GM06990 (cell line): Measurements from ENCODE around the gene NRG2.

Experiments used
- DNase-seq: peaks from one replicate; pipeline ENCODE4 v3.0.0-alpha.2; 2011; ENCODE audit not compliant: insufficient read length; ENCODE audit errors: extremely low read depth
- H3K27me3 ChIP-seq: replicated peaks from 2 replicates; pipeline ENCODE4 v1.6.0; 2011; ENCODE audit warnings: low read length; ENCODE audit not compliant: control insufficient read depth, insufficient read depth
- H3K36me3 ChIP-seq: 2 replicates; pipeline ENCODE4 v1.5.1; 2011; ENCODE audit warnings: low read length; ENCODE audit not compliant: control insufficient read depth, insufficient read depth
- H3K4me3 ChIP-seq: replicated peaks from 2 replicates; pipeline ENCODE4 v1.5.1; 2011; ENCODE audit warnings: low read depth, mild to moderate bottlenecking, control low read depth, low read length
- CTCF ChIP-seq: IDR thresholded peaks from 2 replicates; pipeline ENCODE4 v1.5.1; 2011; ENCODE audit warnings: low read length, control low read depth, mild to moderate bottlenecking, inconsistent platforms; ENCODE audit not compliant: insufficient read depth, poor library complexity, severe bottlenecking

NRG2 gene

DNA sequence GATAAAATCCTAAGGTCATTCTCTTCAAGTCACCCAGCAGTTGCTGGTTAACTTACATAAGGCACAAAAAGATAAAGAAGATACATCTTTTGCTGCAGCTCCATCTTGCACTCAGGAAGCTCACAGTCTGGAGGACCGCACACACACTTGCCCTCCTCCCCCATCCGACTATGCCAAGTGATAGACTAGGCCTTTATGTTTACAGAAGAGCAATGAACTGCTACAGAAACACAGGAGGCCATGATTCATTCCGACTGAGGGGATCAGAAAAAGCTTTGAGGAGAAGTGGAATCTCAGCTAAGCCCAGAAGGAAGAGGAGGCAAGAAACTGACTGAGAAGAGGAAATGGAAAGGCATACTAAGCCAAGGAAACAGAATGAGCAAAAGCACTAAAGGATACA, 17.4 kb downstream of the NRG2 start:
- no peak for DNase-seq
- no peaks in the 10 kb centered on the region for H3K27me3 ChIP-seq
- no peak for TF ChIP-seq CTCF
- no peaks in the 10 kb centered on the region for H3K36me3 ChIP-seq
- H3K4me3 ChIP-seq: no peak overlapping the region

- Histone ChIP-seq H3K36me3 (no peaks in the 10 kb centered on the region), H3K27me3 (no peaks in the 10 kb centered on the region), H3K4me3 (no peak overlapping the region)
- no peak for DNase-seq
- no peak for TF ChIP-seq CTCF
Measured at GRCh38 chr5:140024928-140025327, 18.2 kb downstream of the NRG2 start.

GRCh38 chr5:140023611-140024191, 19.4 kb downstream of the NRG2 start:
- Histone ChIP-seq H3K27me3 (no peaks in the 10 kb centered on the region), H3K4me3 (no peak overlapping the region), H3K36me3 (no peaks in the 10 kb centered on the region)
- no peak for DNase-seq
- TF ChIP-seq CTCF: no peak

DNA sequence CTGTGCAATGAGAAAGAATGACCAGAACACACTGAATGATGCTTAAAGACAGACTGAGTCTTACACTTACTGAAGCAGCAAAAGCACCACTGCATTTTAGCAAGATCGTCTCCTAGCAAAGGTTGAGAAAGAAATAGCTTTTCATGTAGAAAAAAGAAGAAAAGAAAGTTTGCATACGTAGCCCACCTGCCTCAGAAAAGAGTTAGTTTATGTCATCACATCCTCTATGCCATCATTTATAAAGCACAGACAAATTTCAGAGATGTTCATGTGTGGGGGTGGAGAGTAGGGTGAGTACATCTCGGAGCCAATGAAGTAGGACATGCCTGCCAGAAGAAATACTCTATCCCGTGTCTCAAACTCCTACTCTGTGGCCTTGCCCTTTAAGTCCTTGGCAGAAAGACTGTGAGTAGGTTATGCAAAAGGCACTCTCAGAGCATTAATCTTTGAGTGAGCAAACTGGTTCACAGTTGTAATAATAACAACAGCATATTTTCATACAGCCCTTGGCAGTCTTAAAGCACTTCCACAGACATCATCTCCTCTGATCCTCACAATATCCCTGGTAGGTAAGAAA, 22.4 kb downstream of the NRG2 start:
- H3K27me3 ChIP-seq: no peaks in the 10 kb centered on the region
- DNase-seq: no peak
- no peaks in the 10 kb centered on the region for H3K36me3 ChIP-seq

DNA sequence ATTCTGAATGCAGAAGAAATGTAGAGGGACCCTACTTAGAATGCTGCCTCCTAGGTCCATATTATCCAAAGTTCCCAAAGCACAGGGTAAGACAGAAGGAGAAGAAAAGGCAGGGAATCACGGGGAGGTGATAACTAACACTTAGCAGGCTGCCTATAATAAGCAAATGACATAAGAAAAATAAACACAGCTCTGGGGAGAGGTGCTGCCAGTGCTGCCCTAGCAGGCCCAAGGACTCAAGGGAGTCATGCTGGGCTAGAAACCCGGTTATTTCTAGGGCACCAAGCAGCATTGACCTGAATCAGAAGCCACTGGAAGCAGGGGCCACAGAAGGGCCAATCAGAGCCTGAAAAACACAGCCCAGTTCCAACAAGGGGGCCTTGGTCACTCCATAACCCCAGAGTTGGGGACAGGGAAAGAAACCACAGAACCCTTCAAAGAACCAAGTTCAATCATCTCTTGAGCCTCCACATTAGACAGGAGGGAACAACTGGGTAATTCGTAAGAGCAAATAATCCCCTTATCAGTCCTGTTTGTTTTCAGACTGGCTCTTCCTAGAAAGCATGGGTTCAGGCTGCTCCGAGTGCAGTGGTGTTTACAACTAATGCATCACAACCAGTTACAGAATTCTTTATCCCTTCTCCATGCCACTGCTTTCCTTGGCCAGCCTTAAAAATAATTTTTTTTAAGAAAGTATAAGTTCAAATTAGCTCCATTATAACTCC, 24.0 kb downstream of the NRG2 start:
- Histone ChIP-seq H3K27me3 (no peaks in the 10 kb centered on the region), H3K36me3 (no peaks in the 10 kb centered on the region), H3K4me3 (no peak overlapping the region)
- TF ChIP-seq CTCF: no peak
- DNase-seq: no peak

More for the DNA sequence above, 22.4 kb downstream of the NRG2 start:
- H3K4me3 ChIP-seq: no peak overlapping the region
- TF ChIP-seq CTCF: no peak
